Heart right ventricle (tissue), 16 donors: ENCODE results near the gene ZNF488. TPM values are rescaled to one million over a fixed set of nuclear protein-coding genes. Genes with fewer than 3 reads are reported as not detected.
"Not testable (repeated sequence)": the region's sequence is repeated elsewhere in the genome, so short reads cannot be mapped to it uniquely, and the experiment has no call there.

Experiments used
- ATAC-seq, 8 donors: fragments of 200-7000 bp; cut with Tn5 transposase; one replicate each; pipeline ENCODE4 v1.9.1; 2020; ENCODE audit warnings: mild to moderate bottlenecking in 8 of 8, moderate library complexity in 8 of 8, moderate number of reproducible peaks in 1 of 8
- DNase-seq, 2 donors: peaks; one replicate each; pipeline ENCODE4 v3.0.0-alpha.2; 2020
- H3K27ac ChIP-seq, 10 donors: fragments of 200-600 bp; sonication (generic) in 2 of 10; one replicate each; pipeline versions ENCODE4 v1.5.0 to v1.8.0; 2020 to 2022; ENCODE audit warnings: mild to moderate bottlenecking in 3 of 10
- H3K27me3 ChIP-seq, 7 donors: fragments of 200-600 bp; one replicate each; pipeline ENCODE4 v1.8.0; 2021 to 2022; ENCODE audit warnings: mild to moderate bottlenecking in 2 of 7
- H3K36me3 ChIP-seq, 9 donors: fragments of 200-600 bp; sonication (generic) in 1 of 9; one replicate each; pipeline versions ENCODE4 v1.5.0 to v1.8.0; 2020 to 2022; ENCODE audit warnings: mild to moderate bottlenecking in 2 of 9
- H3K4me1 ChIP-seq, 9 donors: fragments of 200-600 bp; sonication (generic) in 1 of 9; one replicate each; pipeline versions ENCODE4 v1.5.0 to v1.8.0; 2020 to 2022; ENCODE audit warnings: mild to moderate bottlenecking in 4 of 9
- H3K4me3 ChIP-seq, 10 donors: fragments of 200-600 bp; sonication (generic) in 2 of 10; one replicate each; pipeline versions ENCODE4 v1.5.0 to v1.8.0; 2020 to 2022; ENCODE audit warnings: mild to moderate bottlenecking in 7 of 10, moderate library complexity in 2 of 10
- H3K9me3 ChIP-seq, 11 donors: fragments of 200-600 bp in 10 of 11; sonication (generic) in 2 of 11; one replicate each; pipeline versions ENCODE4 v1.5.0 to v1.8.0; 2013 to 2022; ENCODE audit warnings: mild to moderate bottlenecking in 2 of 11, control low read depth in 1 of 11, moderate library complexity in 1 of 11
- WGBS, 2 donors: extraction: QIAGEN DNeasy Blood & Tissue Kit; methylation state at CpG; one replicate each; pipeline ENCODE4 v1.1.7; 2013; ENCODE audit warnings: inconsistent platforms in 1 of 2; 5-methylcytosine and 5-hydroxymethylcytosine counted together
- intact Hi-C, 10 donors: fragments of 100-400 bp; cut with DNase I; formaldehyde crosslinking; loops; one replicate each; pipeline versions ENCODE4 v1.11.1 to v1.14.2; 2022
- polyA plus RNA-seq, 2 donors: library from polyadenylated mRNA; stranded (reverse); fragments of 200-250 nt; gene quantifications; one replicate each; pipeline ENCODE4 v1.2.3, GENCODE V29; 2013
- total RNA-seq, 10 donors: library from RNA; stranded (reverse); fragmentation: NEBNext Ultra II Directional in 3 of 10; extraction: Animal tissue kit (Norgen Biotek cat#: 25700) in 3 of 10; gene quantifications; one replicate each; pipeline versions ENCODE4 v1.2.1 to v1.2.4, GENCODE V29; 2021 to 2023
- TF ChIP-seq, protein P1 (sequence below), 9 donors: fragments of 200-600 bp; sonication (generic) in 2 of 9; IDR thresholded peaks; one replicate each; pipeline versions ENCODE4 v1.5.0 to v1.8.0; 2021 to 2022; ENCODE audit warnings: antibody characterized with exemption in 9 of 9, mild to moderate bottlenecking in 5 of 9, moderate library complexity in 1 of 9
- donor health status: Arrhythmogenic right ventricular cardiomyopathy.
- donor health status: ischemic (EF 13 %, LVEDD 7.1; RV severe dilation, severe dysfunction).
- donor health status: healthy with polysubstance abuse.
- donor health status: DM: no; HTN: yes; CAD: no.
- donor health status: DM: no; HTN: no; CAD: no.
- donor health status: ischemic (EF 25% LVEDD 6.9; RV normal size, moderate dysfunction).
- donor health status: ischemic (EF 25% LVEDD 5.7; RV mildly dilated, moderate dysfunction).
- donor health status: healthy.
- donor health status: DM: yes; HTN: yes; CAD: no.
- donor health status: Ischemic cardiomyopathy.
- donor health status: ischemic (EF 35%, LVEDD 5.7; RV mildly dilated, moderate dysfunction).
- donor health status: nonischemic (EF 11% LVEDD 7.7; RV severe dilation, severe dysfunction).
- donor health status: DM: yes; HTN: yes; CAD: no.
- donor health status: PGD.
- donor health status: ischemic (EF 29% LVEDD 5.4; RV normal size, mild dysfunction).
- donor health status: nonischemic (EF 23%, LVEDD 6.1; RV moderate dilation, normal function).

ZNF488 gene
- total and polyA plus RNA-seq, 12 donors = 0.05 to 0.14 (median 0.09) TPM; not detected in 7

DNA sequence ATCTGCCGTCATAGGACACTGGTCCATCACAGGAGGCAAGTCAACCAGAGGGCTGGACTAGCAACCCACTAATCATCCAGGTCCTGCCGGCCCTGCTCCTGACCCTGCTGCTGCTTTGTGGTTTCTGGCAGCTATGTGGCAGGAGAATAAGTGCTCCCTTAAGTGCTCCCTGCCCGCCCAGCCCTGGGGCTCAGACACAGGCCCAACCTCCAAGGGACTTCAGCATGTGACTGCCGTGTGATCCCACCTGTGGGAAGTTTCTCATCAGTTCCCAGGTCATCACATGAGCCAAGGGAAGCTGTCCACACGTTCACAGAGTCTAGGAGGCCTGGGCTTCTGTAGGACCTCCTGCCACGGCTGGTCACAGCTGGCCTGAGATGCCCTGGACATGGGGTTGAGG is 34.2 kb upstream of the ZNF488 start:
- intact Hi-C loops = no loop called here
- no peaks in the 10 kb centered on the region for H3K9me3 ChIP-seq
- no peak overlapping the region for H3K4me3 ChIP-seq
- DNase-seq (no peak), ATAC-seq (no peak)
- H3K4me1 ChIP-seq = no peaks in the 10 kb centered on the region
- H3K27me3 ChIP-seq = no peaks in the 10 kb centered on the region
- H3K27ac ChIP-seq = no peak overlapping the region
- TF ChIP-seq, protein P1, sequence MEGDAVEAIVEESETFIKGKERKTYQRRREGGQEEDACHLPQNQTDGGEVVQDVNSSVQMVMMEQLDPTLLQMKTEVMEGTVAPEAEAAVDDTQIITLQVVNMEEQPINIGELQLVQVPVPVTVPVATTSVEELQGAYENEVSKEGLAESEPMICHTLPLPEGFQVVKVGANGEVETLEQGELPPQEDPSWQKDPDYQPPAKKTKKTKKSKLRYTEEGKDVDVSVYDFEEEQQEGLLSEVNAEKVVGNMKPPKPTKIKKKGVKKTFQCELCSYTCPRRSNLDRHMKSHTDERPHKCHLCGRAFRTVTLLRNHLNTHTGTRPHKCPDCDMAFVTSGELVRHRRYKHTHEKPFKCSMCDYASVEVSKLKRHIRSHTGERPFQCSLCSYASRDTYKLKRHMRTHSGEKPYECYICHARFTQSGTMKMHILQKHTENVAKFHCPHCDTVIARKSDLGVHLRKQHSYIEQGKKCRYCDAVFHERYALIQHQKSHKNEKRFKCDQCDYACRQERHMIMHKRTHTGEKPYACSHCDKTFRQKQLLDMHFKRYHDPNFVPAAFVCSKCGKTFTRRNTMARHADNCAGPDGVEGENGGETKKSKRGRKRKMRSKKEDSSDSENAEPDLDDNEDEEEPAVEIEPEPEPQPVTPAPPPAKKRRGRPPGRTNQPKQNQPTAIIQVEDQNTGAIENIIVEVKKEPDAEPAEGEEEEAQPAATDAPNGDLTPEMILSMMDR (IDR thresholded peaks at IDR 0.05) = no peak
- no peaks in the 10 kb centered on the region for H3K36me3 ChIP-seq
- 87 to 90% methylated on average over 6 of the region's 6 CpGs for WGBS, 2 donors

DNA sequence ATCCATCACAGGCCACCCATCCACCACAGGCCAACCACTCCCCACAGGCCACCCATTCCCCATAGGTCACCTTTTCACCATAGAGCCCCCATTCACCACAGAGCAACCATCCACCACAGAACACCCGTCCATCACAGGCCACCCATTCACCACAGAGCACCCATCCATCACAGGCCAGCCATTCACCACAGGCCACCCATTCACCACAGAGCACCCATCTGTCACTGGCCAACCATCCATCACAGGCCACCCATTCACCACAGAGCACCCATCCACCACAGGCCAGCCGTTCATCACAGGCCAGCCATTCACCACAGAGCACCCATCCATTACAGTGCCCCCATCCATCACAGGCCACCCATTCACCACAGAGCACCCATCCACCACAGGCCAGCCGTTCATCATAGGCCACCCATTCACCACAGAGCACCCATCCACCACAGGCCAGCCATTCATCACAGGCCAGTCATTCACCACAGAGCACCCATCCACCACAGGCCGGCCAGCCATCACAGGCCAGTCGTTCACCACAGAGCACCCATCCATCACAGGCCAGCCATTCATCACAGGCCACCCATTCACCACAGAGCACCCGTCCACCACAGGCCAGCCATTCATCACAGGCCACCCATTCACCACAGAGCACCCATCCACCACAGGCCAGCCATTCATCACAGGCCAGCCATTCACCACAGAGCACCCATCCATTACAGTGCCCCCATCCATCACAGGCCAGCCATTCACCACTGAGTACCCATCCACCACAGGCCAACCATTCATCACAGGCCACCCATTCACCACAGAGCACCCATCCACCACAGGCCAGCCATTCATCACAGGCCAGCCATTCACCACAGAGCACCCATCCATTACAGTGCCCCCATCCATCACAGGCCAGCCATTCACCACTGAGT is 32.5 kb upstream of the ZNF488 start:
- H3K27ac ChIP-seq, intact Hi-C loops, H3K36me3 ChIP-seq, H3K27me3 ChIP-seq, H3K4me1 ChIP-seq, DNase-seq, H3K4me3 ChIP-seq, ATAC-seq, H3K9me3 ChIP-seq: not testable (repeated sequence)
- WGBS, 2 donors = 93 to 94% methylated on average over 6 of the region's 6 CpGs

DNA sequence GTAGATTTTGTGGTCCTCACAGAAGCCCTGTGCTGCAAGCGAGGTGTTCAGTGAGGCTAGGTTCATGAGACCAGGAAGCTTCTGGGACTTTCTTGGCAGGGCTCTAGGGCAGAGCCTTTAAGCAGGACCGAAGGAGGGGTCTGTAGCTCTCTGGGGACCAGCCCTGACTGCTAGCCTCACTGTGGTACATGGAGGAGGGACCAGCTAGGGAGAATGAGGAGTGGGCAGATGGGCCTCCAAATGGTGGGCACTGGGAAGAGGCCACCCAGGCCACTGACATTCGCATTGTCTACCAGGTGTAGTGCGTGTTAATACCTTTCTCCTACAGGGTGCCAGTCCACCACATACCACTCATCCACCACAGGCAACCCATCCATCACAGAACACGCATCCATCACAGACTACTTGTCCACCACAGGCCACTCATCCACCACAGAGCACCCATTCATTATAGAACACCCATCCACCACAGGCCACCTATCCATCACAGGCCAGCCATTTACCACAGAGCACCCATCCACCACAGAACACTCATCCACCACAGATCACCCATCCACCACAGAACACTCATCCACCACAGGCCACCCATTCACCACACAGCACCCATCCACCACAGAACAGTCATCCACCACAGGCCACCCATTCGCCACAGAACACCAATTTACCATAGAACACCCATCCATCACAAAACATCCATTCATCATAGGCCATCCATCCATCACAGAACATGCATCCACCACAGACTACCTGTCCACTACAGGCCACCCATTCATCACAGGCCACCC is 31.6 kb upstream of the ZNF488 start:
- Histone ChIP-seq H3K27ac (no peak overlapping the region), H3K4me1 (no peaks in the 10 kb centered on the region), H3K36me3 (no peaks in the 10 kb centered on the region), H3K4me3 (no peak overlapping the region), H3K9me3 (no peaks in the 10 kb centered on the region), H3K27me3 (no peaks in the 10 kb centered on the region)
- WGBS, 2 donors = 93 to 94% methylated on average over 6 of the region's 6 CpGs
- intact Hi-C loops = no loop called here
- DNase-seq = no peak
- ATAC-seq = peak in 1 of 8 donors; percentile 21
- TF ChIP-seq, protein P1 (IDR thresholded peaks at IDR 0.05) = no peak

DNA sequence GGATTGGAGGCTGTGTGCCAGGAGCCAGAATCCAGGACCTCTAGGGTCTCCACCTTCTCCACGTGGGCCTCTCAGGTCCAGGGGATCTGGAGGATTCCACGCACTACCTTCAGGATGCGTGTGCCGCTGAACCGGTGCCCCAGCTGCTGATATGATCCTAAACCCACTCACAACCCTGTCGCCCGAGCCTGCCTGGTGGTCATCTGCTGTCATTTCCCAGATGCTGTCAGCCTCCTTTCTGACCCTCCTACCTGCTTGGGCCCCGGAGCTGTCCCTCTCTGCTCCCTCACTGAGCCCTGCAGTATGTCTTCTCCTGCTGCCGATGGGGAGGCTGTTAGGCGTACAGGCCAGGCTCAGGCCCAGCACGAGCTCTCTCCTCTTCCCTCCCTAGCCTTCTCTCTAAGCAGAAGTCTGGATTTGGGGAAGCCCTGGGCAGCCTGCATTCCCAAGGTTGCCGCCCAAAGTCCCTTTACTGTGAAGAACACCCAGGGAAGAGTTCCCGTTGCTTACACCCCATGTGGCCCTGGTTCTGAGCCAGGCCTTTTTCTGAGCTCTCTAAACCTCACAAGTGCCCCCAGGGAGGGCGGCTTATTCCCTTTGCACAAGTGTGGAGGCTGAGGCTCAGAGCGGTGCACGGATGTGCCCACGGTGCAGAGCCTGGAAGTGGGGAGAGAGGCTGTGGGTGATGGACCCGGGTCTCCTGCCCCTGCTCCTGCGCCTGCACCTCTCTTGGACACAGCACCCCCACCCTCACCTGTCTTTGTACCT is 30.8 kb upstream of the ZNF488 start:
- Histone ChIP-seq H3K27me3 (no peaks in the 10 kb centered on the region), H3K4me3 (no peak overlapping the region), H3K9me3 (no peaks in the 10 kb centered on the region), H3K4me1 (no peaks in the 10 kb centered on the region), H3K27ac (no peak overlapping the region), H3K36me3 (no peaks in the 10 kb centered on the region)
- intact Hi-C loops = no loop called here
- TF ChIP-seq, protein P1 (IDR thresholded peaks at IDR 0.05) = no peak
- WGBS, 2 donors = 80 to 81% methylated on average over 19 of the region's 19 CpGs
- DNase-seq (no peak), ATAC-seq (peak in 2 of 8 donors; percentile 11 to 23)
